SK-N-MC (cell line): Measurements from ENCODE around the gene TCN2.
"Not testable (repeated sequence)": the region's sequence is repeated elsewhere in the genome, so short reads cannot be mapped to it uniquely, and the experiment has no call there.

Experiments used
- DNase-seq: peaks from one replicate; pipeline ENCODE4 v3.0.0-alpha.2; 2011; ENCODE audit warnings: low read depth, low spot score
- H3K27ac ChIP-seq: fragments of 200-600 bp; sonication (generic); 2 replicates; pipeline ENCODE4 v1.5.1; 2016; ENCODE audit warnings: mixed run types
- H3K36me3 ChIP-seq: fragments of 200-600 bp; sonication (generic); 2 replicates; pipeline ENCODE4 v1.6.1; 2017; ENCODE audit warnings: antibody characterized with exemption, low read length, mixed read lengths; ENCODE audit not compliant: insufficient read depth
- H3K4me3 ChIP-seq: fragments of 200-600 bp; sonication (generic); 2 replicates; pipeline ENCODE4 v1.5.1; 2016
- H3K9ac ChIP-seq: fragments of 200-600 bp; sonication (generic); 2 replicates; pipeline ENCODE4 v1.8.0; 2017; ENCODE audit warnings: mixed run types, mixed read lengths; ENCODE audit not compliant: insufficient read length
- H3K9me3 ChIP-seq: fragments of 200-600 bp; sonication (generic); 2 replicates; pipeline ENCODE4 v1.6.1; 2017; ENCODE audit warnings: low read depth, mild to moderate bottlenecking, antibody characterized with exemption, low read length, moderate library complexity, mixed read lengths
- EZH2 ChIP-seq: fragments of 200-600 bp; sonication (generic); IDR thresholded peaks from one replicate; pipeline ENCODE4 v1.6.1; 2017; ENCODE audit warnings: antibody characterized with exemption
- FOXP2 ChIP-seq: optimal IDR thresholded peaks from 2 replicates; pipeline ENCODE3; 2011; ENCODE audit warnings: mild to moderate bottlenecking, moderate library complexity; ENCODE audit not compliant: insufficient read depth; ENCODE audit errors: extremely low read length, control extremely low read depth
- POLR2AphosphoS5 ChIP-seq: IDR thresholded peaks from 2 replicates; pipeline ENCODE4 v1.6.1; 2012; ENCODE audit warnings: mild to moderate bottlenecking, low read depth, low read length, borderline replicate concordance

The TCN2 gene

GRCh38 chr22:30673136-30673535, 66.2 kb downstream of the TCN2 start:
- Histone ChIP-seq H3K9ac (no peak overlapping the region), H3K36me3 (no peaks in the 10 kb centered on the region), H3K27ac (no peak overlapping the region), H3K4me3 (no peak overlapping the region), H3K9me3 (no peaks in the 10 kb centered on the region)
- TF ChIP-seq POLR2AphosphoS5 (no peak), EZH2 (no peak), FOXP2 (no peak)
- no peak for DNase-seq

- H3K9me3 ChIP-seq: no peaks in the 10 kb centered on the region
- DNase-seq: no peak
- H3K4me3 ChIP-seq: no peak overlapping the region
- H3K27ac ChIP-seq: no peak overlapping the region
- H3K36me3 ChIP-seq: no peaks in the 10 kb centered on the region
- no peak overlapping the region for H3K9ac ChIP-seq
- no peak for TF ChIP-seq FOXP2
- TF ChIP-seq EZH2: no peak
- TF ChIP-seq POLR2AphosphoS5: no peak
Observed at GRCh38 chr22:30674482-30674881, 67.5 kb downstream of the TCN2 start.

GRCh38 chr22:30675436-30675835, 68.5 kb downstream of the TCN2 start:
- Histone ChIP-seq H3K36me3 (no peaks in the 10 kb centered on the region), H3K27ac (no peak overlapping the region), H3K9ac (no peak overlapping the region), H3K4me3 (no peak overlapping the region), H3K9me3 (no peaks in the 10 kb centered on the region)
- no peak for DNase-seq
- no peak for TF ChIP-seq POLR2AphosphoS5
- TF ChIP-seq EZH2: no peak
- TF ChIP-seq FOXP2: no peak

GRCh38 chr22:30676565-30676964, 69.6 kb downstream of the TCN2 start:
- not testable (repeated sequence) for DNase-seq, H3K27ac ChIP-seq, H3K9me3 ChIP-seq, H3K4me3 ChIP-seq, H3K36me3 ChIP-seq, H3K9ac ChIP-seq
